B cell (primary cell): ENCODE data around the gene GNG7. TPM values are rescaled to one million over a fixed set of nuclear protein-coding genes. Genes with fewer than 3 reads are reported as not detected.
"Not testable (repeated sequence)": the region's sequence is repeated elsewhere in the genome, so short reads cannot be mapped to it uniquely, and the experiment has no call there.

Source experiments
- ATAC-seq: fragments of 200-7000 bp; cut with Tn5 transposase; one replicate; pipeline ENCODE4 v1.10.0; 2021; ENCODE audit warnings: low read depth, mild to moderate bottlenecking, moderate number of reproducible peaks, moderate library complexity
- CTCF ChIA-PET: fragments of 350-600 bp; sonication (Branson Sonifier 250); formaldehyde crosslinking; loops from one replicate; lab custom pipeline; 2021; ENCODE audit warnings: antibody characterized with exemption, inconsistent platforms; lab: Charles Lee
- POLR2A ChIA-PET: fragments of 350-600 bp; sonication (Branson Sonifier 250); formaldehyde crosslinking; loops from one replicate; lab custom pipeline; 2021; ENCODE audit warnings: antibody characterized with exemption; lab: Charles Lee
- DNase-seq: peaks from one replicate; pipeline ENCODE4 v3.0.0; 2013
- H2AFZ ChIP-seq: 2 replicates; pipeline ENCODE4 v1.6.1; 2012; ENCODE audit warnings: mild to moderate bottlenecking, low read depth, low read length; ENCODE audit not compliant: insufficient read depth, poor library complexity, severe bottlenecking
- H3K27ac ChIP-seq, 2 donors: 1 replicate in 1 of 2; 2 replicates in 1 of 2; pipeline ENCODE4 v1.5.1; 2012 to 2013; ENCODE audit warnings: low read length in 2 of 2, mild to moderate bottlenecking in 2 of 2, moderate library complexity in 1 of 2
- H3K27me3 ChIP-seq, 4 experiments: fragments of 200-600 bp in 1 of 4; sonication (generic) in 1 of 4; replicated peaks in 1 of 4; 1 replicate in 2 of 4; 2 replicates in 2 of 4; pipeline versions ENCODE4 v1.6.1 to v1.7.0; 2013 to 2016; ENCODE audit warnings: low read length in 3 of 4, mild to moderate bottlenecking in 2 of 4, mixed read lengths in 1 of 4, moderate library complexity in 1 of 4; ENCODE audit not compliant: insufficient read depth in 4 of 4, control insufficient read depth in 3 of 4; ENCODE audit errors: control extremely low read depth in 1 of 4
- H3K36me3 ChIP-seq, 2 experiments: replicated peaks in 1 of 2; 1 replicate in 1 of 2; 2 replicates in 1 of 2; pipeline versions ENCODE4 v1.6.1 to v1.7.1; 2013; ENCODE audit warnings: low read length in 1 of 2; ENCODE audit not compliant: insufficient read depth in 2 of 2, control insufficient read depth in 1 of 2; ENCODE audit errors: control extremely low read depth in 1 of 2, extremely low read depth in 1 of 2
- H3K4me1 ChIP-seq, 2 donors: fragments of 200-600 bp in 1 of 2; sonication (generic) in 1 of 2; 1 replicate in 1 of 2; 2 replicates in 1 of 2; pipeline versions ENCODE4 v1.5.1 to v1.6.1; 2013 to 2017; ENCODE audit warnings: low read length in 2 of 2; ENCODE audit not compliant: control insufficient read depth in 2 of 2, insufficient read depth in 2 of 2
- H3K4me2 ChIP-seq: replicated peaks from 2 replicates; pipeline ENCODE3; 2012; ENCODE audit warnings: mild to moderate bottlenecking, low read depth, low read length; ENCODE audit not compliant: poor library complexity, severe bottlenecking
- H3K4me3 ChIP-seq, 5 experiments: fragments of 200-600 bp in 1 of 5; sonication (generic) in 1 of 5; 1 replicate in 3 of 5; 2 replicates in 2 of 5; pipeline versions ENCODE4 v1.5.1 to v1.7.0; 2011 to 2016; ENCODE audit warnings: low read length in 4 of 5, mild to moderate bottlenecking in 4 of 5, low read depth in 2 of 5, control low read depth in 1 of 5, moderate library complexity in 1 of 5; ENCODE audit not compliant: insufficient read depth in 1 of 5; ENCODE audit errors: control extremely low read depth in 1 of 5, extremely low read depth in 1 of 5
- H3K79me2 ChIP-seq: fragments of 200-600 bp; sonication (generic); one replicate; pipeline ENCODE4 v1.6.0; 2016; ENCODE audit warnings: low read length; ENCODE audit not compliant: control insufficient read depth, insufficient read depth
- H3K9ac ChIP-seq: fragments of 200-600 bp; sonication (generic); 2 replicates; pipeline ENCODE4 v1.6.1; 2017; ENCODE audit warnings: mild to moderate bottlenecking, low read length, moderate library complexity
- H3K9me3 ChIP-seq, 3 donors: one replicate each; pipeline versions ENCODE4 v1.6.1 to v1.7.1; 2013; ENCODE audit warnings: low read length in 2 of 3; ENCODE audit not compliant: control insufficient read depth in 2 of 3, insufficient read depth in 1 of 3; ENCODE audit errors: control extremely low read depth in 1 of 3
- H4K20me1 ChIP-seq: 2 replicates; pipeline ENCODE4 v1.6.0; 2012; ENCODE audit warnings: mild to moderate bottlenecking, low read length; ENCODE audit not compliant: insufficient read depth, control insufficient read depth, poor library complexity, severe bottlenecking
- H3K27ac Mint-ChIP-seq: one replicate; pipeline ENCODE4 v1.8.0; 2021; ENCODE audit warnings: mixed read lengths
- H3K27me3 Mint-ChIP-seq: one replicate; pipeline ENCODE4 v1.8.0; 2021; ENCODE audit warnings: mixed read lengths
- H3K4me1 Mint-ChIP-seq: one replicate; pipeline ENCODE4 v1.8.0; 2021; ENCODE audit warnings: mixed read lengths
- H3K4me3 Mint-ChIP-seq: one replicate; pipeline ENCODE4 v1.8.0; 2021; ENCODE audit warnings: mixed read lengths
- H3K9me3 Mint-ChIP-seq: one replicate; pipeline ENCODE4 v1.8.0; 2022; ENCODE audit warnings: mixed read lengths; ENCODE audit not compliant: insufficient read depth
- EZH2 ChIP-seq: IDR thresholded peaks from 2 replicates; pipeline ENCODE4 v1.6.1; 2012; ENCODE audit warnings: borderline replicate concordance, low read depth, mild to moderate bottlenecking, moderate library complexity, low read length; ENCODE audit not compliant: insufficient read depth, poor library complexity, severe bottlenecking
- WGBS: methylation state at CpG from one replicate; pipeline ENCODE4 v1.1.5; 2013; ENCODE audit warnings: missing lambda C conversion rate; ENCODE audit not compliant: insufficient coverage; 5-methylcytosine and 5-hydroxymethylcytosine counted together
- intact Hi-C: fragments of 100-400 bp; cut with micrococcal nuclease; formaldehyde crosslinking; loops from one replicate; pipeline ENCODE4 v1.10.0; 2022
- polyA plus RNA-seq: library from polyadenylated mRNA; depleted of rRNA; stranded (reverse); fragments of >200 nt; gene quantifications from 2 replicates; pipeline ENCODE4 v1.2.3, GENCODE V29; 2012
- total RNA-seq, 2 donors: library from RNA; stranded (reverse); fragments of 120-200 nt in 1 of 2; gene quantifications; 1 replicate in 1 of 2; 2 replicates in 1 of 2; pipeline versions ENCODE4 v1.2.3 to v1.2.4, GENCODE V29; 2013 to 2022
- TF ChIP-seq, protein P1 (sequence below): fragments of 200-600 bp; IDR thresholded peaks from one replicate; pipeline ENCODE4 v1.8.0; 2022; ENCODE audit warnings: antibody characterized with exemption, mild to moderate bottlenecking

The GNG7 gene
- total and polyA plus RNA-seq, 2 donors (not counting 1 experiment from before 2014, with no cell fraction given) = 76.3 to 153 TPM

DNA sequence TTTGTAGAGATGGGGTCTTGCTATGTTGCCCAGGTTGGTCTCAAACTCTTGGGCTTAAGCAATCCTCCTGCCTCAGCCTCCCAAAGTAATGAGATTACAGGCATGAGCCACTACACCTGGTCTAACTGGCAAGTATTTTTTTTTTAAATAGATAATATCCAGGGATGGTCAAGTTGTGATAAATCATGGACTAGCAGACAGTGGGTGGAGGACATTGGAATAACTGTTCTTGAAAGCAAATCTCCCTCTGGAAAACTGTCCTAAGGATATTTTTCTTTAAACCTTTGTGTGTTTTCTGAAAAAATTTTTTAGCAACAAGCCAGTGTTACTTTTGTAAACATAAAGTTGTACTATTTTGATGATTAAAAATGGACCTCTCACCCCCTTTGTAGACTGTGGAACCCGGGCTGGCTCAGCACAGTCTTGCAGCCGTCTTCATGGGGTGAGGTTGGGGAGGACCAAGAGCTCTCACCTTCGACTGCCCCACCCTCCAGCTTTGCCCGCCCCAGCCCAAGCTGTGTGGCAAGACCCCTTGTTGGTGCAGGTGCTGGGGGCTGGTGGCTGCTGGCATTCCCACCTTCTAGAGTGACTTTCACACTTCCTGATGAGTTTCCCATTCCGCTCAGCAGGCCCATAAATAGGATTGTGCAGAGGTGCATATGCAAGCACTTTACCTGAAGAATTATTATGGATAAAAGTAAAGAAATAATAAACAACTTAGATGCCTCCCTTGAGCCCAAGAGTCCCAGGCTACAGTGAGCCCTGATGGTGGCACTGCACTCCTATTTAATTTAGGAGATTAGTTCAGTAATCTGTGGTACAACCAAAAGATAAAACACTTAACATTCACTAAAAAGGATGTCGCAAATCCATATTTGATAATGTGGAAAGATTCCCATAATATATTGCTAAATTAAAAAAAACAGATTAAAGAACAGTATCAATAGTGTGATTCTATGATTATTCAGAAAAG lies 119.2 kb downstream of the GNG7 start:
- H4K20me1 ChIP-seq = peaks cover 92% of the 10 kb centered on the region
- H3K9ac ChIP-seq = no peak overlapping the region
- no peak overlapping the region for H3K27ac ChIP-seq
- no peak overlapping the region for H3K4me2 ChIP-seq
- ATAC-seq (no peak), DNase-seq (no peak)
- no peaks in the 10 kb centered on the region for H3K27me3 ChIP-seq
- ChIA-PET POLR2A (interaction anchor here (0.6 kb wide), 1 partner anchor 121 kb away, joined by 3 read pairs; no protein-coding TSS in a partner anchor), CTCF (interaction anchor here (0.7 to 1.1 kb wide), 2 partner anchors 54 kb away, joined by 3 to 4 read pairs; no protein-coding TSS in a partner anchor)
- intact Hi-C loops = no loop called here
- 100% methylated on average over 2 of the region's 6 CpGs for WGBS
- no peak for TF ChIP-seq EZH2
- TF ChIP-seq, protein P1, sequence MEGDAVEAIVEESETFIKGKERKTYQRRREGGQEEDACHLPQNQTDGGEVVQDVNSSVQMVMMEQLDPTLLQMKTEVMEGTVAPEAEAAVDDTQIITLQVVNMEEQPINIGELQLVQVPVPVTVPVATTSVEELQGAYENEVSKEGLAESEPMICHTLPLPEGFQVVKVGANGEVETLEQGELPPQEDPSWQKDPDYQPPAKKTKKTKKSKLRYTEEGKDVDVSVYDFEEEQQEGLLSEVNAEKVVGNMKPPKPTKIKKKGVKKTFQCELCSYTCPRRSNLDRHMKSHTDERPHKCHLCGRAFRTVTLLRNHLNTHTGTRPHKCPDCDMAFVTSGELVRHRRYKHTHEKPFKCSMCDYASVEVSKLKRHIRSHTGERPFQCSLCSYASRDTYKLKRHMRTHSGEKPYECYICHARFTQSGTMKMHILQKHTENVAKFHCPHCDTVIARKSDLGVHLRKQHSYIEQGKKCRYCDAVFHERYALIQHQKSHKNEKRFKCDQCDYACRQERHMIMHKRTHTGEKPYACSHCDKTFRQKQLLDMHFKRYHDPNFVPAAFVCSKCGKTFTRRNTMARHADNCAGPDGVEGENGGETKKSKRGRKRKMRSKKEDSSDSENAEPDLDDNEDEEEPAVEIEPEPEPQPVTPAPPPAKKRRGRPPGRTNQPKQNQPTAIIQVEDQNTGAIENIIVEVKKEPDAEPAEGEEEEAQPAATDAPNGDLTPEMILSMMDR = no peak
- Mint-ChIP-seq H3K27ac (no peak overlapping the region), H3K4me1 (peaks cover 21% of the 10 kb centered on the region), H3K27me3 (no peaks in the 10 kb centered on the region), H3K4me3 (no peak overlapping the region), H3K9me3 (no peaks in the 10 kb centered on the region)
- H3K36me3 ChIP-seq = peaks cover 2 to 32% of the 10 kb centered on the region in 2 experiments
- peaks cover 80% of the 10 kb centered on the region for H3K79me2 ChIP-seq
- H2AFZ ChIP-seq = no peak overlapping the region
- peaks cover 2 to 24% (median 13%) of the 10 kb centered on the region in 3 donors for H3K9me3 ChIP-seq
- H3K4me3 ChIP-seq = no peak overlapping the region
- peaks cover 13 to 15% of the 10 kb centered on the region in 2 donors for H3K4me1 ChIP-seq

- H3K9me3 Mint-ChIP-seq, H3K4me3 ChIP-seq, H3K4me2 ChIP-seq, H3K27me3 Mint-ChIP-seq, DNase-seq, H2AFZ ChIP-seq, H3K27me3 ChIP-seq, H3K27ac Mint-ChIP-seq, H3K27ac ChIP-seq, H3K4me3 Mint-ChIP-seq, H3K9ac ChIP-seq, intact Hi-C loops, ATAC-seq: not testable (repeated sequence)
- peaks cover 86% of the 10 kb centered on the region for H3K79me2 ChIP-seq
- H3K4me1 Mint-ChIP-seq = peaks cover 19% of the 10 kb centered on the region
- peaks cover 91% of the 10 kb centered on the region for H4K20me1 ChIP-seq
- ChIA-PET CTCF (interaction anchor here (0.6 to 3.0 kb wide), 11 partner anchors 9 to 343 kb away, joined by 3 to 25 read pairs (median 3); partner anchors contain the start of gene GADD45B), POLR2A (interaction anchor here (0.5 to 0.6 kb wide), 2 partner anchors 40 to 78 kb away, joined by 3 to 4 read pairs; no protein-coding TSS in a partner anchor)
- 94% methylated on average over 4 of the region's 5 CpGs for WGBS
- H3K4me1 ChIP-seq = peaks cover 13 to 15% of the 10 kb centered on the region in 2 donors
- H3K36me3 ChIP-seq = peaks cover 0 to 29% of the 10 kb centered on the region in 2 experiments
- H3K9me3 ChIP-seq = peaks cover 2 to 24% (median 13%) of the 10 kb centered on the region in 3 donors
Measured at GRCh38 chr19:2580396-2580795, 122.1 kb downstream of the GNG7 start.
